ENCODE results near the gene RAB40B.
"Not testable (repeated sequence)": the region's sequence is repeated elsewhere in the genome, so short reads cannot be mapped to it uniquely, and the experiment has no call there.

Gene RAB40B

GRCh38 chr17:82667668-82668000, 30.9 kb downstream of the RAB40B start:
- no peak for DNase-seq

- DNase-seq: no peak
These were observed 31.4 kb downstream of the RAB40B start for GRCh38 chr17:82666931-82667667.

GRCh38 chr17:82665891-82666290, 32.6 kb downstream of the RAB40B start:
- DNase-seq: no peak

GRCh38 chr17:82665217-82665616, 33.3 kb downstream of the RAB40B start:
- no peak for DNase-seq

DNA sequence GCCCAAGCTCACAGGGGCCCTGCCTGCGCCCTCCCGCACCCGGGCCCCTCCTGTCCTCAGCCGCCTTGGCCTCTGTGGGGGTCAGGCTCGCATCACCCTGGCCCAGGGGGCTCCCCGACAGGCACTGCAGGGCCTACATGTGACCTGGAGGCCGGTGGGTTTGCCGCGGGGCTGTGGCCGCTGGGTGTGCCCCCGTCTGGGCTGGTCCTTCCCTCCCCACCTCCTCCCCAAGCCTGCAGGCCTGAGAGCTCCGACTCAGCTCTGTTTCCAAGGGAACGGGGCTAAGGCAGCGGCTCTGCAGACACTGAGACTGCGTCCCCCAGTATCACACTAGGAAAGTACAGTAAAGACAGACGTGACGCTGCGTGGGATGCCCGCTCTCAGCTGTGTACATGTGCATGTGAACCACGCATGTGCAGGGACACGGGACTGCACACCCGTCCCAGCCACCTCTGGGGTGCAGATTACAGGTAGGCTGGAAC, 33.8 kb downstream of the RAB40B start:
- DNase-seq: no peak

DNA sequence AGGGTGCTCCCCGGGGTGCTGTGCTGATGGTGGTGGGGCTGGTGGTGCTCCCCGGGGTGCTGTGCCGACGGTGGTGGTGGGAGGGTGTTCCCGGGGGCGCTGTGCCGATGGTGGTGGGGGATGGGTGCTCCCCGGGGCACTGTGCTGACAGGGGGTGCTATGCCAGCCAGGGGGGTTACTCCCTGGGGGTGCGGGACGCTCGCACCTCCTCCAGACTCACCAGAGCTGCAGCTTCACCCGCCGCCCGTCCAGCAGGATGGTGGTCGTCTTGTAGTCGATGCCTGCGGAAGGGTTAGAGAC, 34.3 kb downstream of the RAB40B start:
- no peak for DNase-seq

GRCh38 chr17:82663381-82664275, 34.9 kb downstream of the RAB40B start:
- no peak for DNase-seq

- no peak for DNase-seq
These were observed 35.7 kb downstream of the RAB40B start for GRCh38 chr17:82662711-82663261.

- no peak for DNase-seq
These were observed 36.5 kb downstream of the RAB40B start for GRCh38 chr17:82661717-82662683.

DNA sequence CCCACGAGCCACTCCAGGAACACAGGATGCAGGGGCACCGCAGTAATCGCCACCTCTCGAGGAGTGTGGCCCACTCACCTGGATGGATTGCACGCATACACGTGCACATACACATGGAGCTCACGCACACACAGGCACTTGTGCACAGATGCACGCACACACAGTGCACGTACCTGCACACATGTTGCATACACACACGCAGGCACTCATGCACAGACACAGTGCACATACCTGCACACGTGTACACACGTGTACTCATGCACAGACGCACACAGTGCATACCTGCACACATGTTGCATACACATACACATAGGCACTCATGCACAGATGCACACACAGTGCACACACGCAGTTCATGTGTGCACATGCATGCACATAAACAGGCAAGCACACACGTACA, 38.6 kb downstream of the RAB40B start:
- no peak for DNase-seq

- no peak for DNase-seq
These were observed 39.6 kb downstream of the RAB40B start for GRCh38 chr17:82658796-82659452.

DNA sequence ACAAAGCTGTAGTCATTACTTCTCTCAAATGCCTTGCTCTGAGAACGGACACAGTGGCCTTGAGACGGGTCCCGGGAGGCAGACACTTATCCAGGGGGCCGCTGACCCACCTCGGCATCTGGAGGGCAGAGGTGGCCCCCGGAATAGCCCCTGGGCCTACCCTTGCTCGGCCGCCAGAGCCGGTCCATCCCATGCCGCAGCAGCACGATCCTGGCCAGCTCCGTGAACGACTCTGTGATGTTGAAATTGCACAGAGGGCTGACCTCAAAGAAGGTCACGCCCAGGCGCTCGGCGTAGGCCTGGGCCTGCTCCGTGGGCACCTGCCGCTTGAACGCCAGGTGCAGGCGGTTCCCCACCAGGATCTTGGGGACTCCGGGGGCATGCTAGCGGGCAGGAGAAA, 40.2 kb downstream of the RAB40B start:
- DNase-seq: no peak

DNA sequence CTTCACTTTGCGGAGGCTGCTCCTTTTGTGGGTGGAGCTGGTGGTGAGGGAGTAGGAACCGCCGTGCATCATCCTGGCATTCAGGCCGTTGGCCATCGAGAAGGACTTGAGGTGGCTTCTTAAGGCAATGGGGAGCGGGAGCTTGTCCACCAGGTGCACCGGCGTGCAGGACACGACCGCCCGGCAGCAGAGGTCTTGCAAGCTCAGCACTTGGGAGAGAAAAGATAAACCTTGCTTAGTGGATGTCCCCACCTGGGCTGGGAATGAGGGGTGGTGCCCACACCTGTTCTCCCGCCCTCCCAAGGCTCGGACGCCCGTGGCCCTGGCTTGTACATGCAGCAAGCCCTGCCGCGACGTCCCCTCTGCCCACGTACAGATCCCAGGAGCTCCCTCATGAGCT, 40.6 kb downstream of the RAB40B start:
- DNase-seq: no peak

DNA sequence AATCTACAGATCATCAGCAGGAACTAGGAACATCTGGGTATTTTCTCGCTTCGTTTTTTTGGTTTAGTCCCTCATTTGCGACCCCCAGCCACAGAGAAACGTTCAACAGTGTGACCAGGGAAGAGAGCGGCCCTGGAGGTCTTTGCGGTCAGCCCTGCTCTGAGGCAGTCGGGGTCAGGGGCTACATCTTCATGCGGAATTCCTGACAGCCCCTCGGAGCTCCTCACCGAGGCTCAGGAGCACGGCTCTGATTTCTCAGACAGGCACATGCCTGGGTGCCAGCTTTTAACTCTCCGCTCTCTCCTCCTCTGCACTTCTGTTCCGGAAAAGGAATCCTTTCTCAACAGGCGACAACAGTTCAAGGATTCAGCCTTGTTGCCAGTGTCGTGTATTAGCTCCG, 42.2 kb downstream of the RAB40B start:
- no peak for DNase-seq

- no peak for DNase-seq
These were observed 43.0 kb downstream of the RAB40B start for GRCh38 chr17:82655523-82655922.

GRCh38 chr17:82655038-82655479, 43.4 kb downstream of the RAB40B start:
- no peak for DNase-seq

DNA sequence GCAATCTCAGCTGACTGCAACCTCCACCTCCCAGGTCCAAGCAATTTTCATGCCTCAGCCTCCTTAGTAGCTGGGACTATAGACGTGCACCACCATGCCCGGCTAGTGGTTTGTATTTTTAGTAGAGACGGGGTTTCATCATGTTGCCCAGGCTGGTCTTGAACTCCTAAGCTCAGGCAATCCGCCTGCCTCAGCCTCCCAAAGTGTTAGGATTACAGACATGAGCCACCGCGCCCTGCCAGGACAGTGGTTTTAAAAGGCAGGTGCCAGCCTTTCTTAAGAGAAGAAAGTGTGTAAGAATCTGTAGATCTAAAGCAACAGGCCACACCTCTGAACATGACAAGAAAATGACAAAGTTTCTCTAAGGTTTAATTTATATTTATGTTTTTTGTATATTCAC, 43.9 kb downstream of the RAB40B start:
- not testable (repeated sequence) for DNase-seq

- DNase-seq: no peak
These were observed 44.6 kb downstream of the RAB40B start for GRCh38 chr17:82653651-82654528.

- no peak for DNase-seq
These were observed 47.8 kb downstream of the RAB40B start for GRCh38 chr17:82650723-82651122.

GRCh38 chr17:82649501-82650261, 48.8 kb downstream of the RAB40B start:
- DNase-seq: no peak
